HEK293 (cell line): Measurements from ENCODE around the gene SCYGR4.

Source experiments
- CTCF ChIA-PET: fragments of 350-600 bp; formaldehyde crosslinking; extraction: SDS; loops from one replicate; lab custom pipeline; 2021; ENCODE audit warnings: antibody characterized with exemption; lab: Yijun Ruan, JAX
- POLR2A ChIA-PET: fragments of 300-600 bp; formaldehyde crosslinking; extraction: SDS; loops from one replicate; lab custom pipeline; 2020; ENCODE audit warnings: antibody characterized with exemption, inconsistent platforms; lab: Yijun Ruan, JAX
- H3K27ac ChIP-seq: fragments of 200-500 bp; sonication (Bioruptor generic); 2 replicates; pipeline ENCODE4 v1.5.1; 2014; ENCODE audit warnings: low read depth, low read length, control low read depth, inconsistent platforms; ENCODE audit errors: extremely low read depth
- H3K36me3 ChIP-seq, 2 experiments: fragments of 200-500 bp in 1 of 2; sonication (Bioruptor generic) in 1 of 2; 1 replicate in 1 of 2; 2 replicates in 1 of 2; pipeline ENCODE4 v1.5.1; 2014 to 2017; ENCODE audit warnings: inconsistent platforms in 2 of 2, low read length in 2 of 2; ENCODE audit not compliant: control insufficient read depth in 2 of 2, insufficient read depth in 1 of 2
- H3K4me1 ChIP-seq: fragments of 200-500 bp; sonication (Bioruptor generic); 2 replicates; pipeline ENCODE4 v1.5.1; 2014; ENCODE audit warnings: mild to moderate bottlenecking, low read length, inconsistent platforms; ENCODE audit not compliant: control insufficient read depth, insufficient read depth
- H3K4me3 ChIP-seq: 2 replicates; pipeline ENCODE4 v1.5.1; 2011; ENCODE audit warnings: low read depth, mild to moderate bottlenecking, control low read depth, low read length, moderate library complexity
- H3K9me3 ChIP-seq: fragments of 200-500 bp; sonication (Bioruptor generic); 2 replicates; pipeline ENCODE4 v1.5.1; 2014; ENCODE audit warnings: low read depth, low read length, inconsistent platforms; ENCODE audit not compliant: control insufficient read depth, insufficient read depth
- BCL11B ChIP-seq: fragments of 450-650 bp; formaldehyde crosslinking; IDR thresholded peaks from 2 replicates; pipeline ENCODE4 v1.5.1; 2016; ENCODE audit warnings: low read depth, missing biosample characterization, missing genetic modification characterization
- BCL6B ChIP-seq: fragments of 450-650 bp; formaldehyde crosslinking; IDR thresholded peaks from 2 replicates; pipeline ENCODE4 v1.5.1; 2017; ENCODE audit warnings: missing biosample characterization, missing genetic modification characterization
- IKZF3 ChIP-seq: fragments of 450-650 bp; IDR thresholded peaks from 2 replicates; pipeline ENCODE4 v1.5.0; 2018; ENCODE audit warnings: missing biosample characterization, mild to moderate bottlenecking, missing genetic modification characterization, moderate library complexity
- PRDM1 ChIP-seq: fragments of 450-650 bp; formaldehyde crosslinking; IDR thresholded peaks from 2 replicates; pipeline ENCODE4; 2016; ENCODE audit warnings: missing biosample characterization, missing genetic modification characterization
- PRDM6 ChIP-seq: fragments of 450-650 bp; formaldehyde crosslinking; IDR thresholded peaks from 2 replicates; pipeline ENCODE4 v1.5.1; 2017; ENCODE audit warnings: missing biosample characterization, missing genetic modification characterization
- SP2 ChIP-seq: fragments of 450-650 bp; formaldehyde crosslinking; IDR thresholded peaks from 2 replicates; pipeline ENCODE4 v1.5.1; 2016; ENCODE audit warnings: missing biosample characterization, missing genetic modification characterization
- ZFP3 ChIP-seq: fragments of 450-650 bp; formaldehyde crosslinking; IDR thresholded peaks from 2 replicates; pipeline ENCODE4 v1.5.1; 2016; ENCODE audit warnings: low read depth, missing biosample characterization, missing genetic modification characterization
- ZNF146 ChIP-seq: fragments of 450-650 bp; formaldehyde crosslinking; IDR thresholded peaks from 2 replicates; pipeline ENCODE4 v1.5.1; 2016; ENCODE audit warnings: missing biosample characterization, missing genetic modification characterization
- ZNF202 ChIP-seq: fragments of 450-650 bp; formaldehyde crosslinking; IDR thresholded peaks from 2 replicates; pipeline ENCODE4 v1.5.1; 2016; ENCODE audit warnings: missing biosample characterization, missing genetic modification characterization, borderline replicate concordance
- ZNF292 ChIP-seq: fragments of 450-650 bp; formaldehyde crosslinking; IDR thresholded peaks from 2 replicates; pipeline ENCODE4 v1.5.1; 2016; ENCODE audit warnings: low read depth, missing biosample characterization, missing genetic modification characterization, borderline replicate concordance
- ZNF514 ChIP-seq: fragments of 450-650 bp; formaldehyde crosslinking; IDR thresholded peaks from 2 replicates; pipeline ENCODE4 v1.5.1; 2016; ENCODE audit warnings: missing biosample characterization, missing genetic modification characterization
- ZNF518A ChIP-seq: fragments of 450-650 bp; formaldehyde crosslinking; conservative IDR thresholded peaks from 2 replicates; pipeline ENCODE4 v1.5.1; 2016; ENCODE audit warnings: low read depth, missing biosample characterization, missing genetic modification characterization
- ZNF629 ChIP-seq: fragments of 450-650 bp; formaldehyde crosslinking; IDR thresholded peaks from 2 replicates; pipeline ENCODE4 v1.5.1; 2017; ENCODE audit warnings: missing biosample characterization, missing genetic modification characterization
- ZNF639 ChIP-seq: fragments of 450-650 bp; formaldehyde crosslinking; IDR thresholded peaks from 2 replicates; pipeline ENCODE4 v1.5.1; 2016; ENCODE audit warnings: missing biosample characterization, missing genetic modification characterization
- ZNF645 ChIP-seq: fragments of 450-650 bp; formaldehyde crosslinking; IDR thresholded peaks from 2 replicates; pipeline ENCODE4; 2016; ENCODE audit warnings: missing biosample characterization, missing genetic modification characterization
- ZNF660 ChIP-seq: fragments of 450-650 bp; IDR thresholded peaks from 2 replicates; pipeline ENCODE4 v1.5.1; 2018; ENCODE audit warnings: missing biosample characterization, mild to moderate bottlenecking, missing genetic modification characterization
- ZNF776 ChIP-seq: fragments of 450-650 bp; formaldehyde crosslinking; IDR thresholded peaks from 2 replicates; pipeline ENCODE4 v1.5.0; 2017; ENCODE audit warnings: missing biosample characterization, missing genetic modification characterization, borderline replicate concordance
- ZNF837 ChIP-seq: fragments of 450-650 bp; formaldehyde crosslinking; IDR thresholded peaks from 2 replicates; pipeline ENCODE4 v1.5.1; 2016; ENCODE audit warnings: missing biosample characterization, missing genetic modification characterization
- ZSCAN18 ChIP-seq: fragments of 450-650 bp; formaldehyde crosslinking; IDR thresholded peaks from 2 replicates; pipeline ENCODE4 v1.5.1; 2016; ENCODE audit warnings: missing biosample characterization, missing genetic modification characterization

SCYGR4 gene

GRCh38 chr2:227634201-227634600 lies 16.9 kb downstream of the SCYGR4 start (continued):
- TF ChIP-seq ZNF639 (tag by site-specific recombination) (no peak), IKZF3 (tag by site-specific recombination) (no peak)

GRCh38 chr2:227642656-227643055 lies 25.4 kb downstream of the SCYGR4 start:
- Histone ChIP-seq H3K4me1 (no peaks in the 10 kb centered on the region), H3K4me3 (no peak overlapping the region), H3K27ac (no peak overlapping the region), H3K36me3 (no peaks in the 10 kb centered on the region), H3K9me3 (no peaks in the 10 kb centered on the region)
- POLR2A ChIA-PET = no interaction called here
- TF ChIP-seq PRDM6 (tag by site-specific recombination) (no peak), ZNF837 (tag by site-specific recombination) (no peak), ZNF146 (tag by site-specific recombination) (no peak), ZNF514 (tag by site-specific recombination) (no peak), ZNF202 (tag by site-specific recombination) (no peak), ZSCAN18 (no peak), ZFP3 (tag by site-specific recombination) (no peak), ZNF645 (no peak), BCL6B (tag by site-specific recombination) (no peak), ZNF629 (tag by site-specific recombination) (no peak), ZNF660 (tag by site-specific recombination) (no peak), ZNF292 (tag by site-specific recombination) (no peak), PRDM1 (no peak), SP2 (tag by site-specific recombination) (no peak), ZNF518A (no peak), ZNF776 (tag by site-specific recombination) (no peak), BCL11B (no peak)
- CTCF ChIA-PET = interaction anchor here (0.7 kb wide), 1 partner anchor 16 kb away, joined by 3 read pairs; no protein-coding TSS in a partner anchor
